ACC112 (cell line): Measurements from ENCODE around the gene TFF1.

ENCODE experiments used
- H2AFZ ChIP-seq: fragments of 200-600 bp; sonication (generic); one replicate; pipeline ENCODE4 v1.6.0; 2017; ENCODE audit warnings: antibody characterized with exemption, low read length; ENCODE audit not compliant: unreplicated experiment
- H3K27ac ChIP-seq: fragments of 200-600 bp; sonication (generic); 2 replicates; pipeline ENCODE4 v1.5.1; 2014; ENCODE audit warnings: low read depth, mild to moderate bottlenecking, antibody characterized with exemption, low read length, moderate library complexity
- H3K27me3 ChIP-seq: fragments of 200-600 bp; sonication (generic); 2 replicates; pipeline ENCODE4 v1.6.1; 2014; ENCODE audit warnings: mild to moderate bottlenecking, antibody characterized with exemption, low read length, moderate library complexity, mixed read lengths; ENCODE audit not compliant: insufficient read depth
- H3K36me3 ChIP-seq: fragments of 200-600 bp; sonication (generic); 2 replicates; pipeline ENCODE4 v1.6.1; 2016; ENCODE audit warnings: mild to moderate bottlenecking, antibody characterized with exemption, low read length, moderate library complexity, mixed read lengths; ENCODE audit not compliant: insufficient read depth
- H3K4me1 ChIP-seq: fragments of 200-600 bp; sonication (generic); one replicate; pipeline ENCODE4 v1.6.1; 2016; ENCODE audit warnings: low read length, mixed read lengths; ENCODE audit not compliant: insufficient read depth, unreplicated experiment, control insufficient read depth
- H3K4me3 ChIP-seq: fragments of 200-600 bp; sonication (generic); 2 replicates; pipeline ENCODE4 v1.5.1; 2014; ENCODE audit warnings: mild to moderate bottlenecking, low read depth, low read length
- H3K79me2 ChIP-seq: fragments of 200-600 bp; sonication (generic); one replicate; pipeline ENCODE4 v1.6.0; 2016; ENCODE audit warnings: low read length; ENCODE audit not compliant: control insufficient read depth, unreplicated experiment, insufficient read depth

TFF1 gene

GRCh38 chr21:42398436-42399028 lies 32.2 kb upstream of the TFF1 start:
- Histone ChIP-seq H3K4me1 (no peaks in the 10 kb centered on the region), H3K4me3 (no peak overlapping the region), H3K27ac (no peak overlapping the region), H3K36me3 (no peaks in the 10 kb centered on the region), H3K27me3 (peaks cover 56% of the 10 kb centered on the region), H2AFZ (no peak overlapping the region), H3K79me2 (no peaks in the 10 kb centered on the region)

- Histone ChIP-seq H2AFZ (no peak overlapping the region), H3K36me3 (no peaks in the 10 kb centered on the region), H3K4me3 (no peak overlapping the region), H3K27ac (no peak overlapping the region), H3K27me3 (peaks cover 62% of the 10 kb centered on the region), H3K79me2 (no peaks in the 10 kb centered on the region), H3K4me1 (no peaks in the 10 kb centered on the region)
Observed at GRCh38 chr21:42397746-42398394, 31.5 kb upstream of the TFF1 start.

GRCh38 chr21:42396799-42397745 lies 30.7 kb upstream of the TFF1 start:
- H3K36me3 ChIP-seq = no peaks in the 10 kb centered on the region
- H3K79me2 ChIP-seq = no peaks in the 10 kb centered on the region
- peaks cover 69% of the 10 kb centered on the region for H3K27me3 ChIP-seq
- H3K4me3 ChIP-seq = no peak overlapping the region
- no peak overlapping the region for H2AFZ ChIP-seq
- no peaks in the 10 kb centered on the region for H3K4me1 ChIP-seq
- no peak overlapping the region for H3K27ac ChIP-seq

- Histone ChIP-seq H3K27ac (no peak within 1 kb of the TSS), H3K27me3 (peaks cover 73% of the 10 kb centered on the region), H3K36me3 (no peaks in the 10 kb centered on the region), H2AFZ (no peak within 1 kb of the TSS), H3K4me1 (no peaks in the 10 kb centered on the region), H3K4me3 (no peak within 1 kb of the TSS), H3K79me2 (no peaks in the 10 kb centered on the region)
Observed at GRCh38 chr21:42395905-42396651, 29.7 kb upstream of the TFF1 start, which contains the start of gene TMPRSS3. Gene TMPRSS3 (minus strand): TSS chr21:42396052. CDS start chr21:42395417, 635 bp downstream.

- H3K27me3 ChIP-seq = peaks cover 80% of the 10 kb centered on the region
- H3K4me3 ChIP-seq = no peak overlapping the region
- H3K27ac ChIP-seq = no peak overlapping the region
- no peaks in the 10 kb centered on the region for H3K4me1 ChIP-seq
- H3K36me3 ChIP-seq = no peaks in the 10 kb centered on the region
- H3K79me2 ChIP-seq = no peaks in the 10 kb centered on the region
- H2AFZ ChIP-seq = no peak overlapping the region
Observed at GRCh38 chr21:42395302-42395701, 29.0 kb upstream of the TFF1 start.

- Histone ChIP-seq H3K4me3 (no peak overlapping the region), H3K27me3 (peaks cover 95% of the 10 kb centered on the region), H3K27ac (no peak overlapping the region), H2AFZ (no peak overlapping the region), H3K4me1 (no peaks in the 10 kb centered on the region), H3K36me3 (no peaks in the 10 kb centered on the region), H3K79me2 (no peaks in the 10 kb centered on the region)
Observed at GRCh38 chr21:42393443-42393950, 27.2 kb upstream of the TFF1 start.

GRCh38 chr21:42392731-42393442 lies 26.6 kb upstream of the TFF1 start:
- H3K36me3 ChIP-seq = no peaks in the 10 kb centered on the region
- no peak overlapping the region for H3K27ac ChIP-seq
- no peak overlapping the region for H3K4me3 ChIP-seq
- no peaks in the 10 kb centered on the region for H3K4me1 ChIP-seq
- no peaks in the 10 kb centered on the region for H3K79me2 ChIP-seq
- peaks cover 95% of the 10 kb centered on the region for H3K27me3 ChIP-seq
- no peak overlapping the region for H2AFZ ChIP-seq

- Histone ChIP-seq H2AFZ (no peak overlapping the region), H3K4me3 (no peak overlapping the region), H3K79me2 (no peaks in the 10 kb centered on the region), H3K4me1 (no peaks in the 10 kb centered on the region), H3K36me3 (no peaks in the 10 kb centered on the region), H3K27me3 (peaks cover 93% of the 10 kb centered on the region), H3K27ac (no peak overlapping the region)
Observed at GRCh38 chr21:42391297-42391696, 25.0 kb upstream of the TFF1 start.

- H3K36me3 ChIP-seq = no peaks in the 10 kb centered on the region
- no peak overlapping the region for H2AFZ ChIP-seq
- H3K27ac ChIP-seq = no peak overlapping the region
- peaks cover 93% of the 10 kb centered on the region for H3K27me3 ChIP-seq
- H3K79me2 ChIP-seq = no peaks in the 10 kb centered on the region
- no peaks in the 10 kb centered on the region for H3K4me1 ChIP-seq
- no peak overlapping the region for H3K4me3 ChIP-seq
Observed at GRCh38 chr21:42390696-42391095, 24.4 kb upstream of the TFF1 start.
